LNCaP clone FGC (cell line): Measurements from ENCODE around the gene TIMM8A.
A peak's percentile ranks its signal among the peaks of the same experiment; 100 is the strongest.

Experiments used
- DNase-seq: peaks from one replicate; pipeline ENCODE4 v3.0.0-alpha.2; 2011; ENCODE audit warnings: low read depth
- H3K4me3 ChIP-seq: 2 replicates; pipeline ENCODE4 v1.5.1; 2011; ENCODE audit warnings: mild to moderate bottlenecking, low read depth, low read length, control low read depth
- CTCF ChIP-seq: IDR thresholded peaks from 2 replicates; pipeline ENCODE4 v1.5.1; 2012; ENCODE audit warnings: mild to moderate bottlenecking; ENCODE audit not compliant: control insufficient read depth, insufficient read depth; ENCODE audit errors: extremely low read depth

The TIMM8A gene

GRCh38 chrX:101390664-101391525 lies 42.4 kb upstream of the TIMM8A start, which contains the start of gene RPL36A:
TSS of gene RPL36A (plus strand) at chrX:101391011. CDS start at chrX:101391044, 33 bp downstream.
- TF ChIP-seq CTCF: peak; percentile 56
- H3K4me3 ChIP-seq: peak within 1 kb of the TSS; percentile 75
- DNase-seq: peak; percentile 72

DNA sequence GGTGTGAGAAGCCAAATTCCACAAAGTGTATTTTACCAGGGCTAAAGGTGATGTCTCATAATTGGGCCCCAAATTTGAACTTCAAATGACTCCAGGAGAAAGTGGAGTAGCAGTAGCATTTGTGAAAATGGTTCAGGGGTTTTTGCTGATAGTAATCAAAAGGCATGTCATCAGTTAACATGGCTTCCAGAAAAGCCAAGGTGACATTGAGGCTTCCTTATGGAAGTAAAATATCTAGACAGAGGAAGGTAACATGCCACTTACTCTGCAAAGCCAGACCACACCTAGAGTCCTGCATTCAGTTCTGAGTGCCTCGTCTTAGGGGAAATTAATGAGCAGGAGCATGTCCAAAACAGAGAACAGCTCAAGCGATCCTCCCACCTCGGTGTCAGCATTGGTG lies 40.1 kb upstream of the TIMM8A start:
- DNase-seq: no peak
- H3K4me3 ChIP-seq: no peak overlapping the region
- no peak for TF ChIP-seq CTCF

GRCh38 chrX:101386542-101386885 lies 38.0 kb upstream of the TIMM8A start:
- no peak overlapping the region for H3K4me3 ChIP-seq
- TF ChIP-seq CTCF: no peak
- no peak for DNase-seq

- no peak within 1 kb of the TSS for H3K4me3 ChIP-seq
- no peak for TF ChIP-seq CTCF
- no peak for DNase-seq
Measured at GRCh38 chrX:101385795-101386541, 37.4 kb upstream of the TIMM8A start, which contains the start of gene BTK. TSS of gene BTK (minus strand) at chrX:101386191. CDS start at chrX:101375284, 10,907 bp downstream.

- no peak overlapping the region for H3K4me3 ChIP-seq
- no peak for DNase-seq
- TF ChIP-seq CTCF: no peak
Measured at GRCh38 chrX:101385026-101385684, 36.6 kb upstream of the TIMM8A start.

DNA sequence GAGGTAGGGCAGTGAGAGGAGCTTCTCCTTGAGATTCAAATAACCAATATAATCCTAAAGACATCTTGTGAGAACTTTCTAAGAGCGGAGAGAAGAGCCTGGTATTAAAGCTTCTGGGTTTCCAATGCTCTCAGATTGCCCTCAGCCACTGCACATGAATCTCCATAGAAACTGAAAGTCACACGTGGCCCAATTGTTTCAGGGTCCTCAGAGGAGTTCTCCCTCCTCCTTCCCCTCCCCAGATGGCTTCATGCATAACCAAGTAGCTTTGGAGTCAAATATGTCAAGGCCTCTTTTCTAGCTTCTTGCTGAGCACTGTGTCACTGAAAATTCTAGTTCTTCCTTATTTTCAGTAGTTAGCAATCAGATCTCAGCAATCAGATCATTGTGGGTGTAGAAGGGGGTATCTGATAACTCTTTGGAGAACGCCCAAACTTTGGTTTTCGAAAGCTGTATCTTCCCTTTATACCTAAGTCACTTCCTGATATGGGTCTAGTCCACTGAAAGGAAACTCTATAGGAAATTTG lies 35.2 kb upstream of the TIMM8A start:
- no peak for DNase-seq
- H3K4me3 ChIP-seq: no peak overlapping the region

More for the DNA sequence above, 35.2 kb upstream of the TIMM8A start:
- no peak for TF ChIP-seq CTCF
